Suprapubic skin (tissue), 4 donors: ENCODE data around the gene SHLD1.
"Not testable (repeated sequence)": the region's sequence is repeated elsewhere in the genome, so short reads cannot be mapped to it uniquely, and the experiment has no call there.

Experiments used
- EP300 ChIP-seq: sonication (generic); formaldehyde crosslinking; IDR thresholded peaks from one replicate; pipeline ENCODE4 v1.6.1; 2017; ENCODE audit warnings: antibody characterized with exemption
- POLR2AphosphoS5 ChIP-seq, 3 donors: sonication (generic); formaldehyde crosslinking; IDR thresholded peaks; one replicate each; pipeline ENCODE4 v1.6.1; 2017; ENCODE audit warnings: antibody characterized with exemption in 3 of 3
- TF ChIP-seq, protein P1 (sequence below), 2 donors: fragments of 200-600 bp in 1 of 2; fragments of 450-650 bp in 1 of 2; sonication (generic) in 1 of 2; IDR thresholded peaks; one replicate each; pipeline ENCODE4 v1.5.1; 2016 to 2019; ENCODE audit warnings: antibody characterized with exemption in 2 of 2, mild to moderate bottlenecking in 1 of 2, moderate library complexity in 1 of 2

DNA sequence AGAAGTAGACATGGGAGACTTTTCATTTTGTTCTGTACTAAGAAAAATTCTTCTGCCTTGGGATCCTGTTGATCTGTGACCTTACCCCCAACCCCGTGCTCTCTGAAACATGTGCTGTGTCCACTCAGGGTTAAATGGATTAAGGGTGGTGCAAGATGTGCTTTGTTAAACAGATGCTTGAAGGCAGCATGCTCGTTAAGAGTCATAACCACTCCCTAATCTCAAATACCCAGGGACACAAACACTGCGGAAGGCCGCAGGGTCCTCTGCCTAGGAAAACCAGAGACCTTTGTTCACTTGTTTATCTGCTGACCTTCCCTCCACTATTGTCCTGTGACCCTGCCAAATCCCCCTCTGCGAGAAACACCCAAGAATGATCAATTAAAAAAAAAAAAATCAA lies 47.9 kb upstream of the SHLD1 start:
- not testable (repeated sequence) for TF ChIP-seq POLR2AphosphoS5 (IDR thresholded peaks at IDR 0.05); EP300
- TF ChIP-seq, protein P1, sequence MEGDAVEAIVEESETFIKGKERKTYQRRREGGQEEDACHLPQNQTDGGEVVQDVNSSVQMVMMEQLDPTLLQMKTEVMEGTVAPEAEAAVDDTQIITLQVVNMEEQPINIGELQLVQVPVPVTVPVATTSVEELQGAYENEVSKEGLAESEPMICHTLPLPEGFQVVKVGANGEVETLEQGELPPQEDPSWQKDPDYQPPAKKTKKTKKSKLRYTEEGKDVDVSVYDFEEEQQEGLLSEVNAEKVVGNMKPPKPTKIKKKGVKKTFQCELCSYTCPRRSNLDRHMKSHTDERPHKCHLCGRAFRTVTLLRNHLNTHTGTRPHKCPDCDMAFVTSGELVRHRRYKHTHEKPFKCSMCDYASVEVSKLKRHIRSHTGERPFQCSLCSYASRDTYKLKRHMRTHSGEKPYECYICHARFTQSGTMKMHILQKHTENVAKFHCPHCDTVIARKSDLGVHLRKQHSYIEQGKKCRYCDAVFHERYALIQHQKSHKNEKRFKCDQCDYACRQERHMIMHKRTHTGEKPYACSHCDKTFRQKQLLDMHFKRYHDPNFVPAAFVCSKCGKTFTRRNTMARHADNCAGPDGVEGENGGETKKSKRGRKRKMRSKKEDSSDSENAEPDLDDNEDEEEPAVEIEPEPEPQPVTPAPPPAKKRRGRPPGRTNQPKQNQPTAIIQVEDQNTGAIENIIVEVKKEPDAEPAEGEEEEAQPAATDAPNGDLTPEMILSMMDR (IDR thresholded peaks at IDR 0.05): not testable (repeated sequence)
